KMS-11 (cell line): ENCODE measurements around the gene ZNF227.

Experiments
- H2AFZ ChIP-seq: fragments of 200-600 bp; sonication (generic); 2 replicates; pipeline ENCODE4 v1.6.1; 2016; ENCODE audit warnings: antibody characterized with exemption, mixed run types, low read depth
- H3K27ac ChIP-seq: fragments of 200-600 bp; sonication (generic); 2 replicates; pipeline ENCODE4 v1.6.1; 2016; ENCODE audit warnings: mild to moderate bottlenecking, mixed run types
- H3K27me3 ChIP-seq: fragments of 200-600 bp; sonication (generic); 2 replicates; pipeline ENCODE4 v1.6.1; 2017; ENCODE audit warnings: mild to moderate bottlenecking, low read depth, mixed run types, moderate library complexity; ENCODE audit not compliant: insufficient read depth
- H3K36me3 ChIP-seq: fragments of 200-600 bp; sonication (generic); 2 replicates; pipeline ENCODE4 v1.6.1; 2017; ENCODE audit warnings: mild to moderate bottlenecking, mixed run types; ENCODE audit not compliant: insufficient read depth
- H3K4me1 ChIP-seq: fragments of 200-600 bp; sonication (generic); 2 replicates; pipeline ENCODE4 v1.6.1; 2016; ENCODE audit warnings: mild to moderate bottlenecking, low read depth, mixed run types; ENCODE audit not compliant: poor library complexity, severe bottlenecking
- H3K4me2 ChIP-seq: fragments of 200-600 bp; sonication (generic); 2 replicates; pipeline ENCODE4 v1.7.0; 2016; ENCODE audit warnings: mild to moderate bottlenecking, mixed run types
- H3K4me3 ChIP-seq: fragments of 200-600 bp; sonication (generic); IDR thresholded peaks from 2 replicates; pipeline ENCODE4 v1.6.1; 2017; ENCODE audit warnings: low read depth, low read length, mixed read lengths; ENCODE audit not compliant: insufficient read depth
- H3K79me2 ChIP-seq: fragments of 200-600 bp; sonication (generic); 2 replicates; pipeline ENCODE4 v1.6.1; 2016; ENCODE audit warnings: low read depth, mixed run types; ENCODE audit not compliant: insufficient read depth
- H3K9ac ChIP-seq: fragments of 200-600 bp; sonication (generic); 2 replicates; pipeline ENCODE4 v1.6.1; 2016; ENCODE audit warnings: mild to moderate bottlenecking, mixed run types
- H4K20me1 ChIP-seq: fragments of 200-600 bp; sonication (generic); 2 replicates; pipeline ENCODE4 v1.6.1; 2016; ENCODE audit warnings: mild to moderate bottlenecking, mixed run types; ENCODE audit not compliant: insufficient read depth
- CTCF ChIP-seq: fragments of 200-600 bp; sonication (generic); conservative IDR thresholded peaks from 2 replicates; pipeline ENCODE4 v1.6.1; 2017; ENCODE audit warnings: low read depth, mild to moderate bottlenecking, antibody characterized with exemption, low read length, moderate library complexity, mixed read lengths

The ZNF227 gene

GRCh38 chr19:44280916-44281315 is 68.6 kb downstream of the ZNF227 start:
- H3K4me2 ChIP-seq = no peak overlapping the region
- H2AFZ ChIP-seq = no peak overlapping the region
- no peak overlapping the region for H3K9ac ChIP-seq
- no peaks in the 10 kb centered on the region for H3K79me2 ChIP-seq
- H3K4me3 ChIP-seq = no peak overlapping the region
- TF ChIP-seq CTCF = no peak
- H4K20me1 ChIP-seq = no peaks in the 10 kb centered on the region
- no peak overlapping the region for H3K27ac ChIP-seq
- H3K4me1 ChIP-seq = no peaks in the 10 kb centered on the region
- H3K36me3 ChIP-seq = no peaks in the 10 kb centered on the region
- H3K27me3 ChIP-seq = no peaks in the 10 kb centered on the region

GRCh38 chr19:44282846-44283245 is 70.5 kb downstream of the ZNF227 start:
- Histone ChIP-seq H3K27ac (no peak overlapping the region), H2AFZ (no peak overlapping the region), H3K36me3 (no peaks in the 10 kb centered on the region), H3K4me1 (no peaks in the 10 kb centered on the region), H3K4me2 (no peak overlapping the region), H3K4me3 (no peak overlapping the region), H3K27me3 (no peaks in the 10 kb centered on the region), H3K9ac (no peak overlapping the region), H4K20me1 (no peaks in the 10 kb centered on the region), H3K79me2 (no peaks in the 10 kb centered on the region)
- no peak for TF ChIP-seq CTCF

- Histone ChIP-seq H4K20me1 (no peaks in the 10 kb centered on the region), H3K36me3 (no peaks in the 10 kb centered on the region; the same call in 1 of the 2 replicates), H2AFZ (no peak overlapping the region), H3K79me2 (no peaks in the 10 kb centered on the region), H3K4me3 (no peak overlapping the region), H3K4me1 (no peaks in the 10 kb centered on the region), H3K27ac (no peak overlapping the region), H3K9ac (no peak overlapping the region), H3K27me3 (no peaks in the 10 kb centered on the region), H3K4me2 (no peak overlapping the region)
- TF ChIP-seq CTCF = no peak
Measured at GRCh38 chr19:44284968-44285367, 72.6 kb downstream of the ZNF227 start.
